ENCODE measurements around the gene MTUS2.

MTUS2 gene

GRCh38 chr13:29483211-29483610, 663.1 kb downstream of the MTUS2 start:
- Histone ChIP-seq H3K27ac (no peak overlapping the region), H3K9me3 (no peaks in the 10 kb centered on the region), H3K27me3 (peaks cover 5% of the 10 kb centered on the region), H3K36me3 (no peaks in the 10 kb centered on the region), H3K4me3 (ENCODE audit: low read depth in 1 of 2, low read length in 1 of 2) (no peak overlapping the region), H3K4me1 (ENCODE audit: control insufficient read depth in 1 of 2, insufficient read depth in 1 of 2, low read depth in 1 of 2, low read length in 1 of 2) (no peaks in the 10 kb centered on the region)
- TF ChIP-seq, protein P1, sequence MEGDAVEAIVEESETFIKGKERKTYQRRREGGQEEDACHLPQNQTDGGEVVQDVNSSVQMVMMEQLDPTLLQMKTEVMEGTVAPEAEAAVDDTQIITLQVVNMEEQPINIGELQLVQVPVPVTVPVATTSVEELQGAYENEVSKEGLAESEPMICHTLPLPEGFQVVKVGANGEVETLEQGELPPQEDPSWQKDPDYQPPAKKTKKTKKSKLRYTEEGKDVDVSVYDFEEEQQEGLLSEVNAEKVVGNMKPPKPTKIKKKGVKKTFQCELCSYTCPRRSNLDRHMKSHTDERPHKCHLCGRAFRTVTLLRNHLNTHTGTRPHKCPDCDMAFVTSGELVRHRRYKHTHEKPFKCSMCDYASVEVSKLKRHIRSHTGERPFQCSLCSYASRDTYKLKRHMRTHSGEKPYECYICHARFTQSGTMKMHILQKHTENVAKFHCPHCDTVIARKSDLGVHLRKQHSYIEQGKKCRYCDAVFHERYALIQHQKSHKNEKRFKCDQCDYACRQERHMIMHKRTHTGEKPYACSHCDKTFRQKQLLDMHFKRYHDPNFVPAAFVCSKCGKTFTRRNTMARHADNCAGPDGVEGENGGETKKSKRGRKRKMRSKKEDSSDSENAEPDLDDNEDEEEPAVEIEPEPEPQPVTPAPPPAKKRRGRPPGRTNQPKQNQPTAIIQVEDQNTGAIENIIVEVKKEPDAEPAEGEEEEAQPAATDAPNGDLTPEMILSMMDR (IDR thresholded peaks at IDR 0.05): no peak

GRCh38 chr13:29483623-29484022, 663.5 kb downstream of the MTUS2 start:
- no peaks in the 10 kb centered on the region for H3K9me3 ChIP-seq
- H3K4me1 ChIP-seq (ENCODE audit: control insufficient read depth in 1 of 2, insufficient read depth in 1 of 2, low read depth in 1 of 2, low read length in 1 of 2): no peaks in the 10 kb centered on the region
- H3K27me3 ChIP-seq: peaks cover 5% of the 10 kb centered on the region
- TF ChIP-seq, protein P1 (IDR thresholded peaks at IDR 0.05): no peak
- no peak overlapping the region for H3K4me3 ChIP-seq (ENCODE audit: low read depth in 1 of 2, low read length in 1 of 2)
- no peak overlapping the region for H3K27ac ChIP-seq
- H3K36me3 ChIP-seq: no peaks in the 10 kb centered on the region

- TF ChIP-seq, protein P1 (IDR thresholded peaks at IDR 0.05): no peak
- no peaks in the 10 kb centered on the region for H3K36me3 ChIP-seq
- H3K4me3 ChIP-seq (ENCODE audit: low read depth in 1 of 2, low read length in 1 of 2): no peak overlapping the region
- no peaks in the 10 kb centered on the region for H3K4me1 ChIP-seq (ENCODE audit: control insufficient read depth in 1 of 2, insufficient read depth in 1 of 2, low read depth in 1 of 2, low read length in 1 of 2)
- H3K27ac ChIP-seq: no peak overlapping the region
- peaks cover 5% of the 10 kb centered on the region for H3K27me3 ChIP-seq
- H3K9me3 ChIP-seq: no peaks in the 10 kb centered on the region
Measured at GRCh38 chr13:29484236-29484635, 664.1 kb downstream of the MTUS2 start.

- H3K4me3 ChIP-seq (ENCODE audit: low read depth in 1 of 2, low read length in 1 of 2): no peak overlapping the region
- no peaks in the 10 kb centered on the region for H3K9me3 ChIP-seq
- peaks cover 5% of the 10 kb centered on the region for H3K27me3 ChIP-seq
- H3K4me1 ChIP-seq (ENCODE audit: control insufficient read depth in 1 of 2, insufficient read depth in 1 of 2, low read depth in 1 of 2, low read length in 1 of 2): no peaks in the 10 kb centered on the region
- H3K27ac ChIP-seq: no peak overlapping the region
- no peaks in the 10 kb centered on the region for H3K36me3 ChIP-seq
- TF ChIP-seq, protein P1 (IDR thresholded peaks at IDR 0.05): no peak
Measured at GRCh38 chr13:29484796-29485195, 664.7 kb downstream of the MTUS2 start.

GRCh38 chr13:29486551-29486950, 666.4 kb downstream of the MTUS2 start:
- TF ChIP-seq, protein P1 (IDR thresholded peaks at IDR 0.05): no peak
- H3K27ac ChIP-seq: no peak overlapping the region
- H3K4me1 ChIP-seq (ENCODE audit: control insufficient read depth in 1 of 2, insufficient read depth in 1 of 2, low read depth in 1 of 2, low read length in 1 of 2): no peaks in the 10 kb centered on the region
- no peaks in the 10 kb centered on the region for H3K9me3 ChIP-seq
- no peaks in the 10 kb centered on the region for H3K36me3 ChIP-seq
- H3K4me3 ChIP-seq (ENCODE audit: low read depth in 1 of 2, low read length in 1 of 2): no peak overlapping the region
- H3K27me3 ChIP-seq: peaks cover 5% of the 10 kb centered on the region
